ENCODE results near the gene SDK2.

Gene SDK2

GRCh38 chr17:73354423-73355284, 289.6 kb downstream of the SDK2 start:
- DNase-seq = no peak

DNA sequence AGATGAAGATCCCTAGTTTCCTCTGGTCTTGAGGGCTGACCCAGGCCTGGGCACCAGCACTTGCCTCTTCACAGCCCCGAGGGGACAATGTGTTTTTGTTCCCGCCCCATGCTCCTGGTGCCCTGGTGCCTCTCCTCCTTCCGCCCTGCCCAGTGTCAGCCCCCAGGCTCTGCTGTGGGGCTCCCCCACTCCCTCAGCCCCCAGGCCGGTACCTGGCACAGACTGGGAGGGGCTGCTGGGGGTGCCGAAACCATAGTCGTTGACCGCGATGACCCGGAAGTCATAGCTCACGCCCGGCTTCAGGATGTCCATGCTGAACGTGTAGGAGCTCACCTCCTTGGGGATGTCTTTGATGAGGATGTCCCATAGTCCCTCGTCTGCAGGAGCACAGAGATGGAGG, 292.0 kb downstream of the SDK2 start:
- DNase-seq = no peak

DNA sequence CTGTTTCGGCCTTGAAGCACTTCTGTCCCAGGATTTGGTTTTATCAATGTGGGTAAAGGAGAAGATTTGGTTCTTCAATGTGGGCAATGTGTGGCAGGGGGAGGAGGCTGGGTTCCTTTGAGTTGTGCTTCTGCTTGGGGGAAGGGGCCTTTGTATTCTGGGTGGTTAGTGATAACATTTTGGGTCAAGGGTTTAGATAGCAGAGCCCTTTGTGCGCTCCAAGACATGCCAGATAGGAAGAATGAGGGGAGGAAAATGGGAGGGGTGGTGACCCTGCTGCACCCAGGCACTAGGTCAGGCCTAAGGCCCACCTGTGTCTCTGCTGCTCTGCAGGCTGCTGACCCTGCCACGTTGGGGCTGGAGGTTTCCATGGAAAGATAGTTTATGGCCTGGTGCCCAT, 292.5 kb downstream of the SDK2 start:
- DNase-seq = no peak

- no peak for DNase-seq
These were observed 293.4 kb downstream of the SDK2 start for GRCh38 chr17:73350864-73351263.

DNA sequence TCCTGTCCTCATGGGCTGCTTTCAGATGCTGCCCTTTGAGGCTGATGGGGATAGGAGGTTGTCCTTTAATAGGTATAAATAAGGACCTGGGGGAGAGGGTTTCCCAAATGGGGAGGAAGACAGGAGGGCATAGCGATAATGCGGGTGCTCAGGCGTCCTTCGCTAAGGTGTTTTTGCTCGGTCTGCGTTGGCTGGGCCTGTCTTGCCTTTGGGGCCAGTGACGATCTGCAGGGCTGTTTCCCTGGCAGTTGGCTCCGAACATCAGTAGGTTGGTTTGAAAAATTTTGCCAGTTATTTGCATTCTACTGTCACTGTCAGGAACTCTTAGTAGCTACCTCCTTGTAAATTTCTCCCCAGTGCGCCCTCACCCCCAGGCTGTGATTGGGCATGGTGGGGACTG, 294.6 kb downstream of the SDK2 start:
- no peak for DNase-seq

DNA sequence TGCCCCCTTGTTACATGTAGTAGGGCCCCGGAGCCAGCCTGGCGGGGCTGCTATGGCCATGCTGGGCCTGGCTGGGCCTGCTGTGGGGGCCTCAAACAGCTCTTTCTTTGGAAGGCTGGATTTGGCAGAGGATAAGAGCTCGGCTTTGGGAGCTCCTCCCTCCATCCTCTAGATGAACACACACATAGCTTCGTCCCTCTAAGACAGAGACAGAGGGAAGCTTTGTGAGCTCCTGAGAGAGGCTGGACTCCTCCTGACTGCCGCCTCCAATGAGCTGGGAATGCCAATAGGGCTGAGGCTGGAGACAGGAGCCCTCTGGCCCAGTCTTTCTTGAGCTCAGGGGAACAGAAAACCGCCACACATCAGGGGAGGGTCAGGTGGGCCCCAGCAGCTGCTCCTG, 295.1 kb downstream of the SDK2 start:
- no peak for DNase-seq

- DNase-seq = no peak
These were observed 295.5 kb downstream of the SDK2 start for GRCh38 chr17:73348829-73349095.

GRCh38 chr17:73348018-73348828, 296.0 kb downstream of the SDK2 start:
- no peak for DNase-seq

GRCh38 chr17:73347351-73347750, 296.9 kb downstream of the SDK2 start:
- DNase-seq = no peak

DNA sequence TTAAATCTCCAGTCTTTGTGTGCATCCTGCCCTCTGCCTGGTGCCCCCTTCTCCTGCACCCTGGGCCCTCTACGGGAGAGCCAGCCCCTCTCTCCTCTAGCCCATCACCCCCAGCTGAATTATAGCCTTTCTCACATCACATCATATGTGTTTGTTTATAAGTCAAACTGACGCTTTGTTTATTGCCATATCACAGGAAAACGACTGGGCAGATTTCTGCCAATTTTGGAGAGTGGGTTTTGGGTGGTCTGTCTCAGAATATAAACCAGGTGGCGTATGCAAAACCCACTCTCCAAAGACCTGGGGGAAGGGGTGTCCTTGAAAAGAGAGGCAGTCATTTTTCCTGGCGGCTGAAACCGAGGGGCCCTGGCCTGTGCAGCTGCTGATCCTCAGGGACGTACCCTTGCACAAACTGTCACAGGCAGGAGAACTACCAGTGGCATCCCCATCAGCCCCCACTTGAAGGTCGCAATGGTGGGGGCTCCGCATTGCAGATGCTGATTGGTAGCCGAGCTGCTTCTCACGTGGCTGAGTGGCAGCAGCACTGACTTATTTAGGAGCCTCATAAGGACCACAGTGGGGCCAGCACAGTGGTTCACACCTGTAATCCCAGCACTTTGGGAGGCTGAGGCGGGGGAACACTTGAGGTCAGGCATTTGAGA, 297.6 kb downstream of the SDK2 start:
- no peak for DNase-seq

DNA sequence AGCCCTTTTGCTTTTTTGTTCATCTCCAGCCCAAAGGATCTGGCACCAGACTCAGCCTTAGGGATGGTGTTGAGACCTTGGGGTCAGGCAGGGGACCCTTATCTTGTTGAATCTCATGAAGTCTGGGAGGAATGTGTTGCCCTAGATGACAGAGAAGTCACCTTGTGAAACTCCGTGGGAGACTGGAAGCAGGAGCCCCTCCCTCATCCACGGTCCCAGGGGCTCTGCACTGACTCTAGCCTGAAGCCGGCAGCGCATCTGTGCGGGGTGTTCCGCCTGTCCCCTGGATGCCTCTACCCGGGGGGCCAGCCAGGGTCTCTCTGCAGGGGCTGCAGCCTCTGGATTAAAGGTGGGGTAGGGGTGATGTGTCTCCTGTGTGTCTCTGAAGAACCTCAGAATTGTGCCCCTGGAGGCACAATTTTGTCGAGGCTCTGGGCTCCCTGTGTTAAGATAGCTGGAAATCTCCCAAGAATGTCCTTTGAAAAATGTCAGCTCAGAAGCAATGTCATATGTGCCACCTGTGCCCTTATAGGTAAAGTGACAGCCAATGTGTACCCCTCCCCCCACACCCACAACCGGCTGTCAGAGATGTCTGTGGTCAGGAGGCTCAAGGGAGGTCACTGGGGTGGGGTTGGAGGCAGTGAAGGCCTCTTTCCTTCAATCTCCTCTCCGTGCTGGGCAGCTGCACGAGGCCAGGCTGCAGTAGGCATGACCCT, 300.3 kb downstream of the SDK2 start:
- no peak for DNase-seq

DNA sequence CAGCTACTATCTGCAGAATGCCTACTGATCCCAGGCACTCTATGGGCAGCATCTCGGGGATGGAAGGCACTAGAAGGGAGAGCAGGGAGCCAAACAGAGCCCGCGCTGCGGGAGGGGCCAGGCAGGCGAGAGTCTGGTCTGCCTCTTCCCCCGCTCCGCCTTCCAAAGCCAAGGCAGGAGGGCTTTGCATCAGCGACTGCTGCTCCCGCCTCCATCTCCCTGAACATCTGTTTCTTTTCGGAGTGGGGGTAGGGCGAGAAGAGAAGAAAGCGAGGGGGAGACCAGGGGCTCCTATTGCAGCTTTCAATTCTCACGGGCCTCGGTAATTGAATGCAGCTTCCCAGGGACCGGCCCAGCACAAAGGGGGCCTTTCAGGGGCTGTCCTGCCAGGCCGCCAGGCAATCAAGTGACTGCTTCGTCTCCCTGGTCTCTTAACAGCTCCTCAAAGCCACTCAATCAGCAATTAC, 301.0 kb downstream of the SDK2 start:
- no peak for DNase-seq

DNA sequence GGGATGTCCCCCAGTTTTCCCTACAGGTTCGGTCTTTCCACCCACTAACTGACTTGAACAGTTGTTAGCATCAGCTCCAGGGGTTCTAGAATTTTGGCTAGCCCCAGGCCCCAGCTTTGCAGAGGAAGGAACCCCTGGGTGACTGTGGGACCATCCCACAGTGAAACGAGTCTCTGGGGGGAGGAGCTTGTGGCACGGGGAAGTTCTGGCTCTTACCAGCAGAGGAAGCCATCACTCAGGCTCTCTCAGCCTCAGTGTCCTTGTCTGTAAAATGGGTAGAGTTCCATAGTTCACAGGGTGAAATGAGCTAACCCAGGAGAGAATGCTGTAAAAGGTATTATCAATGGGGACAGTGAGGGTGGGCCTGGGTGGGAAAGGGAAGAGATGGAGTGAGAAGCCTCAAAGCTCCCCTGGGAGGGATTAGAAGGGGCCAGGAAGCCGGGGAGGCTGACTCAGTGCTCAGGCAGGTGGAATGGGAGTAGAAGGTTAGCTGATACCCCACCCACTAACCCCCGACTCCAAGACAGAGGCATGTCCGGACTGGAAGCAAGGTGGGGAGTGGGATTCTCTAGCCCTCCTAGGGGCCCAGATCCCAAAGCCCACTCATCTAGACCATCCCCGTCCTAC, 301.6 kb downstream of the SDK2 start:
- no peak for DNase-seq

GRCh38 chr17:73342050-73342522, 302.2 kb downstream of the SDK2 start:
- DNase-seq = peak; percentile 59

- peak; percentile 59 for DNase-seq
These were observed 302.7 kb downstream of the SDK2 start for GRCh38 chr17:73341350-73342049.

- DNase-seq = no peak
These were observed 304.1 kb downstream of the SDK2 start for GRCh38 chr17:73340093-73340596.

DNA sequence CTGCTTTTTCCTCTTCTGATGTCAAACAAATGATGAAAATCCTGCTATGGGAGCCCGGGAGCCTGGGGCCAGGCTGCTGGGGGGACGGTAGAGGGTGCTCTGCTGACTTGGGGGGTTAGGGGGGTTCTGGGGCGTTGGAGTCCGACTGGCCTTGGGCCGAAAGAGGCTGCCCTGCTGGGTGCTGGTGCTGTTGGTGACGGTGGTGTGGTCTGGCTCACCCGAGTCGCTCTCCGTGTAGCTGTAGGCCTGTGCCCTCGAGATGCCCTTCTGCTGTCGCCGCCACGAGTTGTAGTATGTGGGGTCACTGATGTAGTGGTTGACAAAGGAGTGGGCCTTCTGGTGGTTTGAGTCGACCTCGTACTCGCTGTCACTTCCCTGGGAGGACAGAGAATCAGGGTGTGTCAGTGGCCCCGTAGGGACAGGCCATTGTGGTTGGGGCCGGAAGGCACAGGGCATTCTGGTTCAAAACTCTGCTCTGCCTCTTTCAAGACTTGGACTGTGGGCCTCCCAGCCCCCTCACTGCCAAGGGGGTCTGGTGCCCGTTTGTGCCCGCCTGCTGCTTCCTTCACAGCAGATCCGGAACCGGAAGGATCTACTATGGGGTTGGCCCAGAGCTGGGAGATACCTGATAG, 305.6 kb downstream of the SDK2 start:
- DNase-seq = no peak

DNA sequence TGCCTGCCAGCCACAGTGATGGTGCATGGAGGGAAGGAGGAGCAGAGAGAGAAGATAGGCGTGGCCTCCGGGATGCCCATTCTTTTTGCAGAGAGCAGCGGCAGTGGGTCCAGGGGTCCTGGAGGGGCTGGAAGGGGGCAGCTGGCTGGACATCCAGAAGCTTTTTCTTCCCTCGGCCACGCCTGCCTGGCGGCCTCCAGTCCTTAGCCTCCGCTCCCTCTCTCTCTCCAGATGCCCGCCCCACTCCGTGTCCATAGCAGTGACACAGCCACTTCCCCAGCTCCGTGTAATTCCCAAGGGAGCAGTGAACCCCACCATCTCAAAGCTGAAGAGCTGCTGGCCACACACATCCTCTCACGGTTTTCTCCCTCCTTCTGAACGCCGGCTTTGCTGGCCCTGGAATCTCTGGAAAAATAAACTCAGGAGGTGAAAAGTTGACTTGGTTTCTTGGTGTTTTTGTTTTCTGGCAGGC, 306.2 kb downstream of the SDK2 start:
- DNase-seq = no peak

DNA sequence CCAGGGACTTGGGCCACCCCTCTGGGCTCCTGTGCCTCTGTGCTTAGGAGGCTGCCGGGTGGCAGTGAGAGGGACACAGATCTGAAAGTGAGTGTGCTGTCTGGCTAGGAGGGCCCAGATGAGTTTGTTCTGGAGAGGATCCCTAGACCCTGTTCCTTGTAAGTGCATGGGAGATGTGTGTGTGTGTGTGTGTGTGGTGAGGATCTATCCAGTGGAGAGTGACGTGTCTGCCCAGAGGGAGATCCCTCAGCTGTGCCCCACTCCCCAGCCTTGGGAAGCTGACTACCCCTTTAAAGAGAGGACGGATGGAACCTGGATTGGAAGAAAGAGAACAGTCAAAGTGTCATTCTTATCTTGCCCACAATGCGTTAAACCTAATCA, 306.9 kb downstream of the SDK2 start:
- no peak for DNase-seq

DNA sequence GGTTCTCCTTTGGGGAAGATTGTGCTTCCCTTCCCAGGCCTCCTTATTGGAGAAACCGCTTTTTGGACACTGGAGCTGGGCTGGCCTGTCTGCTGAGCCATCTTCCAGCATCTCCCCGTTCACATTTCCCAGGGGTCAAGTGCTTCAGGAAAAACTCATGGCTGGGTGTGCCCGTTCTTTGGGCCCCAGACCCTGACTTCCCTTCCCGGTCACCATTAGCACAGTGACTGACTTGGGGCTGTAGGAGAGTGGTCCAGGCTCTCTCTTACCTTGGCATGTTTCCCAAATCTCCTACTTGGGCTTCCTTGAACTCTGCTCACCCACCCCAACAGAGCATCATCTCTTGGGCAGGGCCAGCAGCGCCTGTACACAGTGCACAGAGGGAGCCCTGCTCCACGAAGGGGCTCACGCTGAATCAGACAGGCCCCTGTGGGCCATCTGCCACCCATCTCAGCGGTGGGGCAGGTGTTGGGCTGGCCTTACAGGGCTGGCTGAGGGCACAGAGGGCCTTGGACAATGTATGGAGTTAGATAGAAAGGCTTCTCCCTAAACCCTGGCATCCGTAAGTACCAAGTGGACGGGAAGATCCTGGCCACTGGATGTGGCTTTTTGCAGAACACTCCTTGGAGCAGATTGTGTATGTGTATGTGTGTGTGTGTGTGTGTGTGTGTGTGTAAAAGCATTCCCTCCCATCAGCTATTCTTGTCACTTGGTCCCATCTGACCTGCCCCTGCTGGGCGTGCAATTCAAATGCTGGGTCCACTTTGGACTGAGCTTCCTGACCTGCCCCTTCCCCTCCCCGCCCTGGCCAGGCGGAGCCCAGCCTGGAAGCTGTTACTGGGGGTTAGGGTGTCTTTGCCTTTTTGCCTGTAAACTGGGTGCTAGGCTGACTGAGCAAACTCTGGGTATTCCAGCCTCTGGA, 307.6 kb downstream of the SDK2 start:
- no peak for DNase-seq

All from DMS153 (cell line).